Activated CD8-positive, alpha-beta T cell treated with anti-CD3 and anti-CD28 coated beads for 36 hours (primary cell): ENCODE results near the gene NRG3. TPM values are rescaled to one million over a fixed set of nuclear protein-coding genes. Genes with fewer than 3 reads are reported as not detected.

Source experiments
- ATAC-seq: fragments of 200-7000 bp; cut with Tn5 transposase; one replicate; pipeline ENCODE4 v1.10.0; 2021; ENCODE audit warnings: mild to moderate bottlenecking, moderate library complexity
- CTCF ChIA-PET: fragments of 350-600 bp; sonication (Branson Sonifier 250); formaldehyde crosslinking; loops from one replicate; lab custom pipeline; 2021; ENCODE audit warnings: antibody characterized with exemption; lab: Charles Lee
- POLR2A ChIA-PET: fragments of 350-600 bp; sonication (Branson Sonifier 250); formaldehyde crosslinking; loops from one replicate; lab custom pipeline; 2021; ENCODE audit warnings: antibody characterized with exemption; lab: Charles Lee
- DNase-seq: peaks from one replicate; pipeline ENCODE4 v3.0.0-alpha.2; 2020
- H3K27ac Mint-ChIP-seq: one replicate; pipeline ENCODE4 v1.8.0; 2021; ENCODE audit warnings: mild to moderate bottlenecking, mixed read lengths
- H3K27me3 Mint-ChIP-seq: one replicate; pipeline ENCODE4 v1.8.0; 2021; ENCODE audit warnings: mixed read lengths
- H3K36me3 Mint-ChIP-seq: one replicate; pipeline ENCODE4 v1.8.0; 2021; ENCODE audit warnings: low read depth, mixed read lengths
- H3K4me1 Mint-ChIP-seq: one replicate; pipeline ENCODE4 v1.8.0; 2021; ENCODE audit warnings: low read depth, mixed read lengths
- H3K4me3 Mint-ChIP-seq: one replicate; pipeline ENCODE4 v1.8.0; 2021; ENCODE audit warnings: mild to moderate bottlenecking, moderate library complexity, mixed read lengths
- H3K9me3 Mint-ChIP-seq: one replicate; pipeline ENCODE4 v1.8.0; 2021; ENCODE audit warnings: mixed read lengths
- CTCF ChIP-seq: fragments of 200-600 bp; IDR thresholded peaks from one replicate; pipeline ENCODE4 v1.8.0; 2022; ENCODE audit warnings: antibody characterized with exemption, mild to moderate bottlenecking
- intact Hi-C: fragments of 100-400 bp; cut with micrococcal nuclease; formaldehyde crosslinking; loops from one replicate; pipeline ENCODE4 v1.10.0; 2022
- total RNA-seq, 2 experiments: library from RNA; stranded (reverse); gene quantifications; one replicate each; pipeline ENCODE4 v1.2.3, GENCODE V29; 2021

The NRG3 gene
- total RNA-seq, 2 experiments from 2014 or later: not detected

GRCh38 chr10:82914655-82915136 is 1039.7 kb downstream of the NRG3 start:
- no peaks in the 10 kb centered on the region for H3K9me3 Mint-ChIP-seq
- H3K36me3 Mint-ChIP-seq: no peaks in the 10 kb centered on the region
- intact Hi-C loops: no loop called here
- CTCF ChIA-PET: no interaction called here
- no peak for ATAC-seq
- no peak overlapping the region for H3K27ac Mint-ChIP-seq
- H3K27me3 Mint-ChIP-seq: no peaks in the 10 kb centered on the region
- no peaks in the 10 kb centered on the region for H3K4me1 Mint-ChIP-seq
- TF ChIP-seq CTCF: no peak
- H3K4me3 Mint-ChIP-seq: no peak overlapping the region
- POLR2A ChIA-PET: no interaction called here
- DNase-seq: no peak

GRCh38 chr10:82916941-82917340 is 1041.9 kb downstream of the NRG3 start:
- Mint-ChIP-seq H3K27me3 (no peaks in the 10 kb centered on the region), H3K9me3 (no peaks in the 10 kb centered on the region), H3K4me3 (no peak overlapping the region), H3K27ac (no peak overlapping the region), H3K36me3 (no peaks in the 10 kb centered on the region), H3K4me1 (no peaks in the 10 kb centered on the region)
- TF ChIP-seq CTCF: no peak
- ATAC-seq (no peak), DNase-seq (no peak)
- ChIA-PET CTCF (no interaction called here), POLR2A (no interaction called here)
- intact Hi-C loops: no loop called here

GRCh38 chr10:82918022-82918421 is 1043.0 kb downstream of the NRG3 start:
- POLR2A ChIA-PET: no interaction called here
- H3K4me1 Mint-ChIP-seq: no peaks in the 10 kb centered on the region

GRCh38 chr10:82922046-82922445 is 1047.1 kb downstream of the NRG3 start:
- CTCF ChIA-PET: no interaction called here
- ATAC-seq (no peak), DNase-seq (no peak)
- Mint-ChIP-seq H3K36me3 (no peaks in the 10 kb centered on the region), H3K27ac (no peak overlapping the region), H3K4me1 (no peaks in the 10 kb centered on the region), H3K9me3 (peaks cover 7% of the 10 kb centered on the region), H3K27me3 (no peaks in the 10 kb centered on the region), H3K4me3 (no peak overlapping the region)
- TF ChIP-seq CTCF: no peak
- intact Hi-C loops: no loop called here
- POLR2A ChIA-PET: no interaction called here

More at GRCh38 chr10:82918022-82918421, 1043.0 kb downstream of the NRG3 start:
- no peaks in the 10 kb centered on the region for H3K36me3 Mint-ChIP-seq
- no peak for TF ChIP-seq CTCF
- H3K27me3 Mint-ChIP-seq: no peaks in the 10 kb centered on the region
- intact Hi-C loops: no loop called here
- CTCF ChIA-PET: interaction anchor here (0.6 kb wide), 1 partner anchor 120 kb away, joined by 3 read pairs; no protein-coding TSS in a partner anchor
- DNase-seq: no peak
- H3K4me3 Mint-ChIP-seq: no peak overlapping the region
- H3K27ac Mint-ChIP-seq: no peak overlapping the region
- H3K9me3 Mint-ChIP-seq: peaks cover 5% of the 10 kb centered on the region
- ATAC-seq: no peak

GRCh38 chr10:82922755-82923154 is 1047.8 kb downstream of the NRG3 start:
- H3K4me1 Mint-ChIP-seq: no peaks in the 10 kb centered on the region
- H3K36me3 Mint-ChIP-seq: no peaks in the 10 kb centered on the region
- ATAC-seq: no peak
- CTCF ChIA-PET: no interaction called here
- no peak for TF ChIP-seq CTCF
- H3K9me3 Mint-ChIP-seq: peaks cover 7% of the 10 kb centered on the region
- POLR2A ChIA-PET: no interaction called here
- no peaks in the 10 kb centered on the region for H3K27me3 Mint-ChIP-seq
- intact Hi-C loops: no loop called here
- no peak for DNase-seq
- no peak overlapping the region for H3K27ac Mint-ChIP-seq
- H3K4me3 Mint-ChIP-seq: no peak overlapping the region
